Esophagus squamous epithelium (tissue), 4 donors: ENCODE results near the gene PDE3A.

Source experiments
- CTCF ChIP-seq, 6 experiments: fragments of 450-650 bp in 4 of 6; fragments of 200-600 bp in 2 of 6; sonication (generic) in 2 of 6; IDR thresholded peaks; one replicate each; pipeline ENCODE4 v1.5.1; 2016 to 2019; ENCODE audit warnings: antibody characterized with exemption in 6 of 6, mild to moderate bottlenecking in 4 of 6, moderate library complexity in 4 of 6
- POLR2A ChIP-seq, 4 donors: fragments of 450-650 bp; IDR thresholded peaks; one replicate each; pipeline ENCODE4 v1.6.1; 2017; ENCODE audit warnings: antibody characterized with exemption in 4 of 4, mild to moderate bottlenecking in 4 of 4, moderate library complexity in 3 of 4

GRCh38 chr12:20445687-20446086 lies 77.3 kb downstream of the PDE3A start:
- TF ChIP-seq CTCF (IDR thresholded peaks at IDR 0.05): no peak
- no peak for TF ChIP-seq POLR2A (IDR thresholded peaks at IDR 0.05)
